GM19438 (cell line): ENCODE measurements around the gene RPL31.

Experiments used
- ATAC-seq: cut with Tn5 transposase; IDR thresholded peaks from one replicate; pipeline ENCODE4 v1.9.1; 2021; ENCODE audit warnings: low read depth; ENCODE audit not compliant: unreplicated experiment

Gene RPL31

DNA sequence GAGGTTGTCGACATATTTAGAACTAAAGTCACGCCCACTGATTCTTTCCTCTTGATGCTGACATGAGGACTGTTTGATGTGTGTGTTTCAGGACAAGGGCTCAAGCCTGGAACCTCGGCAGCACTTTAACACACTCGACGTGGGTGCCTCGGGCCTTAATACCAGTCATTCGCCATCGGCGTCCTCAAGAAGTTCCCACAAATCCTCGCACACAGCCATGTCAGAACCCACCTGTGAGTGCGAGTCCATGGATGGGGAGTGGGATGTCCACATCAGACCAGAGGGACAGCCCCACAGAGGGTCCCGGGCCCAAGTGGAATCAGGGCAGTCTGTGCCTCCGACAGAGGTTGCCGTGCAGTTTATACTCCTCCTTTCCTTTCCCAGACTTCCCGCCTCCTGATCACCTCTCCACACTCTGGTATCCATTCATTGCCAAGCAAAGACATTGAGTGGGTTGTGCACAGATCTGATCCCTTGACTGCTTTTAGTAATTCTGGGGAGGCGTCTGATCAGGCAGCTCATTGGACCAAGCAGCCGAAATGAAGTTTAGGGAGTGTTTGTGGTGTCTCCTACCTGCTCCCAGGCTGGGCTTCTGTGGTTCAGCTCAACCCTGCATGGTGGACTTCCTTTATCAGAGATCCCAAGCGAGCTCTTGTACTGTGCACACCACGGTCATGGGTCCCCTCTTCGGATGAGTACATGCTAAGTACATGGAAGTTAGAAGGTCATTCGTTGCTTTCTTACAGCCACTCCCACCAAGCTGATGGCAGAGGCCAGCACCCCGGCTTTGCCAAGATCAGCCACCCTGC, 27.2 kb upstream of the RPL31 start:
- ATAC-seq = no peak

DNA sequence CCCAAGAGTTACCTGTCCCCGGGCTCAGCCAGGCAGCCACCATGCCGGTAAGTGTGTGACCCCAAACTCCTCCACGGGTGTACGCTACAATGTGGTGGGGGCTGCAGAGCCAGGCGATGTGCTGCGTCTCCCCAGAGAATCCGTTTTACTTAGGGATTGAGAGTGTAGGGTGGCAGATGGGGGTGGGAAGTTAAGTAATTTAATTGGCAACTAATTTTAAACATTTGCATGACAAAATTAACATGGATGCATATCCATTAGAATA, 26.6 kb upstream of the RPL31 start:
- no peak for ATAC-seq

- no peak for ATAC-seq
Measured at GRCh38 chr2:100976061-100976460, 26.0 kb upstream of the RPL31 start.

- peak; percentile 89 for ATAC-seq
Measured at GRCh38 chr2:100976645-100977391, 25.3 kb upstream of the RPL31 start.

DNA sequence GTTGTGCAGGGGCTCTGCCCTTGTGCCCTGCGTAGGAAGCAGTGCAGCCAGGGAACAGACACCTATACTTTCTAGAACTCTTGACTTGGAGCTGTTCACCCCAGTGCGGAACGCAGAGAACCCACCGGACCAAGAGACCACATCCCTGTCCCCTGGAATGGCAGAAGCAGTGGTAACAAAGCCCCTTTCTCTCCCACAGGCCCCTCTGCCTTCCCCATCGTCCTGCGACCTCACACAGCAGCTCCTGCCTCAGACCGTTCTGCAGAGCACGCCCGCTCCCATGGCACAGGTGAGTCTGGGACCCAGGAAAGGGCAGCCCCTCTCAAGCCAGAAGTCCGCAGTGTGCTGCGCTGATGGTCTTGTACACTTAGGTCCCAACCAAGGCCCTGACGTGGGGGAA, 24.6 kb upstream of the RPL31 start:
- ATAC-seq = no peak

- ATAC-seq = no peak
Measured at GRCh38 chr2:100978582-100979191, 23.4 kb upstream of the RPL31 start.

DNA sequence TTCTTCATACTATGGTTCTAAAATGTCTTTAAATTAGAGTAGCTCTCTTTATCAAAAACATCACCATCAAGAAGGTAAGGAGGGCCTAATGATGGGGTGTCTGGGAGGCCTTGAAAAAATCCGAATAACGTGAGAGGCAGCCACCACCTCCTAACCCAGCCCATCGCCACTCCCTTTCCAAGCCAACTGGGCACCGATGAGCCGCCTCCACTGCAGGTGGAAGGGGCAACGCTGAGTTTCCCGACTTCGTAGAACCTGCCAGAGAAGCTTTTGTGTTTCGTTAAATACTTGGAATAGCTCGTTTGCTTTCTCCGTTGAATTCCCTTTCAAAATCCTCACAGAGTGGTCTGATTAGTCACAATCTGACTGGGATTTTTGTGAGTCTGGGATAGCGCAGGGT, 22.0 kb upstream of the RPL31 start:
- no peak for ATAC-seq

- no peak for ATAC-seq
Measured at GRCh38 chr2:100981011-100981410, 21.1 kb upstream of the RPL31 start.

DNA sequence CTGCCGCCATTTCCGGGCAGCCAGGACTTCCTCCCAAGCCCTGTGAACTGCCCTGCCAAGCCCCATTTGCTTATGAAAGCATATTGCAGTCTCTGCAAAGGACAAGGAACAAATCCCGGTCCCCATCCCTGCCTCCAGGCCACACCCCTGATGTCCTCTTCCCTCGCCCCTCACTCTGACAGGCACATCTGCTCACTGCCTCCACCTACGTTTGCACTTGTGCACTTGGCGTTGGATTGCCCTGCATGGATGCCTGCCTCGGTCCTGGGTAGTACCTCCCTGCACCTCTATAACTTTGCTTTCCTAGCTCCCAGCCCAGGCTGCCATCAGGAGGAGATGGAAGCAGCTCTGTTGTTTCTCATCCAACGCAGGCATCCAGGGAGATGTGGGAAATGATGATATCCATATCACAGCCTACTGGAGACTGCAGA, 19.6 kb upstream of the RPL31 start:
- ATAC-seq = no peak

GRCh38 chr2:100983201-100983600, 18.9 kb upstream of the RPL31 start:
- no peak for ATAC-seq

DNA sequence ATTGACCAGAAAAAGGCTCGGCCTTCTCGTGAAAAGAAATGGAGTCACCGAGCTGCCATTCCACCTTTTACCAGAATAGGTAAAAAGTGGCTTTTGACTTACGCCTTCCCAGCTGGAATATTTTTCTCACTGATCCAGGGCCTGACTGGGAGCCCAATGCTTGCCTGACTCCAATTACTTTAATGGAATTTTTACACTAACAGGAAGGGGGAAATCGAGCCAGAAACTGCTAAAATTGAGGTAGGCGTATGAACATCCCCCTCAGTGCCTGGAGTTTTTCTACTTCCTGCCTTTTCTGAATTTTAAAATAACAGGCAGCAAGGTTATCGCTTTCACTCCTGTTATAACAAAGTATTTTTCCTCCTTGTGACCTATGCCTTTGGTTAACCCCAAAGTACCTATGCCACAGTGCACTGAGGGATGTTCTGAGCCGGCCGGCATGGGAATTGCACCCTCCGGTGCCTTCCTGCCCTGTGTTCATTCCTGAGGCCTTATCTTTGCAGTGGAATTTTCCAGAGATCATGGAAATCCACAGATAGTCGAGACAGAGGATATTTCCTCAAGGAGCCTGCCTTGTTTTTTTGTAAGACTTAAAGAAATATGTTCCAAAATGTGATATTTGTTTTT, 18.3 kb upstream of the RPL31 start:
- ATAC-seq = no peak

DNA sequence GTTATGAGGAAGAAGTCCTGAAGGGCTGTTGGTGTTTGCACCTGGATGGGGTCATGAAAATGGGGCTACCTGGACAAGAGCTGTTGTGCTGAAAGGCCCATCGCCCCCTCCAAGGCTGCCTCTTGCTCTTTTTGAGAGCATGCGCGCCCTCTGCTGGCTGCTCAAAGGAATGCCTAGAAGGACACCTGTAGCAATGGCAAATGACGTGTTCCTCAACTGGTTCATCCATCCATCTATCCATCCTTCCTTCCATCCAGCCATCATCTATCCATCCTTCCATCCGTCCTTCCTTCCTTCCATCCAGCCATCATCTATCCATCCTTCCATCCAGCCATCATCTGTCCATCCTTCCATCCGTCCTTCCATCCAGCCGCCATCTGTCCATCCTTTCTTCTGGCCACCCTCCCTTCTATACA, 17.2 kb upstream of the RPL31 start:
- ATAC-seq = peak; percentile 80

GRCh38 chr2:100986157-100986556, 15.9 kb upstream of the RPL31 start:
- ATAC-seq = no peak

- ATAC-seq = no peak
Measured at GRCh38 chr2:100987536-100987935, 14.6 kb upstream of the RPL31 start.

- ATAC-seq = no peak
Measured at GRCh38 chr2:100987974-100988373, 14.1 kb upstream of the RPL31 start.

GRCh38 chr2:100988630-100989417, 13.3 kb upstream of the RPL31 start:
- no peak for ATAC-seq

- no peak for ATAC-seq
Measured at GRCh38 chr2:100989666-100990065, 12.4 kb upstream of the RPL31 start.

DNA sequence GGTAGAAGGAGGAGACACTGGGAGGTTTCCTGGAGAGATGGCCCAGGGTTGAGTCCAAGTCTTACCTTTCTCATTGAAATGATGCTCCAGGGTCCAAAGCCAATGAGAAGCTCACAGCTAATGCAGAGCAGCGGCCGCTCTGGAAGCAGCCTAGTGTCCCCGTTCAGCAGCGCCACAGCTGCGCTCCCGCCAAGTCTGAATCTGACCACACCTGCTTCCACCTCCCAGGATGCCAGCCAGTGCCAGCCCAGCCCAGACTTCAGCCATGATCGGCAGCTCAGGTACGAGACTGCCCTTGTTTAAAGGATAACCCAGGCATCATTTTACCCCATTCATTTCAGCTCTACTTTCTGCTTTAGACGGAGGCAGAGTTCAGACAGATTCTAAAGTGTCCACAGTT, 11.9 kb upstream of the RPL31 start:
- ATAC-seq = no peak

- no peak for ATAC-seq
Measured at GRCh38 chr2:100990650-100991403, 11.3 kb upstream of the RPL31 start.

GRCh38 chr2:100991404-100991773, 10.7 kb upstream of the RPL31 start:
- ATAC-seq = no peak
